MCF 10A (cell line): ENCODE results near the gene THEM4. TPM values are rescaled to one million over a fixed set of nuclear protein-coding genes. Genes with fewer than 3 reads are reported as not detected.
"Not testable (repeated sequence)": the region's sequence is repeated elsewhere in the genome, so short reads cannot be mapped to it uniquely, and the experiment has no call there.

Source experiments
- BruUV-seq: library from RNA; stranded (reverse); fragments of 400-500 nt; replicated peaks from 2 replicates; lab custom pipeline; 2021; lab: Mats Ljungman, UMichigan
- CTCF ChIA-PET: fragments of 300-600 bp; sonication (Branson Sonifier 250); formaldehyde crosslinking; extraction: SDS; loops from one replicate; lab custom pipeline; 2021; ENCODE audit warnings: antibody characterized with exemption, inconsistent platforms; lab: Yijun Ruan, JAX
- POLR2A ChIA-PET: fragments of 300-600, 350-650 bp; sonication (Branson Sonifier 250); formaldehyde crosslinking; extraction: SDS; loops from one replicate; lab custom pipeline; 2020; ENCODE audit warnings: antibody characterized with exemption, inconsistent platforms; lab: Yijun Ruan, JAX
- DNase-seq: peaks from one replicate; pipeline ENCODE4 v3.0.0-alpha.2; 2018; ENCODE audit not compliant: unreplicated experiment
- H3K27ac Mint-ChIP-seq: one replicate; pipeline ENCODE4 v1.8.0; 2022; ENCODE audit warnings: mild to moderate bottlenecking, low read depth, mixed read lengths; ENCODE audit not compliant: unreplicated experiment
- H3K27me3 Mint-ChIP-seq: one replicate; pipeline ENCODE4 v1.8.0; 2022; ENCODE audit warnings: mixed read lengths; ENCODE audit not compliant: insufficient read depth, unreplicated experiment
- H3K36me3 Mint-ChIP-seq: one replicate; pipeline ENCODE4 v1.8.0; 2022; ENCODE audit warnings: mild to moderate bottlenecking, moderate library complexity, mixed read lengths; ENCODE audit not compliant: insufficient read depth, unreplicated experiment
- H3K4me1 Mint-ChIP-seq: one replicate; pipeline ENCODE4 v1.8.0; 2022; ENCODE audit warnings: mixed read lengths; ENCODE audit not compliant: insufficient read depth, unreplicated experiment
- H3K4me3 Mint-ChIP-seq: one replicate; pipeline ENCODE4 v1.8.0; 2022; ENCODE audit warnings: mild to moderate bottlenecking, moderate library complexity, mixed read lengths; ENCODE audit not compliant: unreplicated experiment
- H3K9me3 Mint-ChIP-seq: one replicate; pipeline ENCODE4 v1.8.0; 2022; ENCODE audit warnings: mixed read lengths; ENCODE audit not compliant: unreplicated experiment
- intact Hi-C: fragments of 100-400 bp; cut with micrococcal nuclease; formaldehyde crosslinking; loops from 2 replicates; pipeline ENCODE4 v1.14.1; 2022
- total RNA-seq: library from RNA; stranded (reverse); gene quantifications from 2 replicates; pipeline ENCODE4 v1.2.3, GENCODE V29; 2022
- TF ChIP-seq, protein P1 (sequence below): fragments of 200-600 bp; IDR thresholded peaks from one replicate; pipeline ENCODE4 v1.8.0; 2022; ENCODE audit warnings: antibody characterized with exemption, mild to moderate bottlenecking; ENCODE audit not compliant: unreplicated experiment

THEM4 gene
- total RNA-seq, 1 experiment from 2014 or later = 29.1 TPM

DNA sequence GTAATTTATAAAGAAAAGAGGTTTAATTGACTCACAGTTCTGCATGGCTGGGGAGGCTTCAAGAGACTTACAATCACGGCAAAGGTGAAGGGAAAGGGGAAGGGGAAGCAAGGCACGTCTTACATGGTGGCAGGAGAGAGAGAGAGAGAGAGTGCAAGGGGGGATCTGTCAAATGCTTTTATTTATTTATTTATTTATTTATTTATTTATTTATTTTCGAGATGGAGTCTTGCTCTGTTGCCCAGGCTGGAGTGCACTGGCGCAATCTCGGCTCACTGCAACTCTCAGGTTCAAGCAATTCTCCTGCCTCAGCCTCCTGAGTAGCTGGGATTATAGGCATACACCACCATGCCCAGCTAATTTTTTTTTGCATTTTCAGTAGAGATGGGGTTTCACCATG, 26.4 kb downstream of the THEM4 start:
- intact Hi-C loops, H3K27ac Mint-ChIP-seq: not testable (repeated sequence)

DNA sequence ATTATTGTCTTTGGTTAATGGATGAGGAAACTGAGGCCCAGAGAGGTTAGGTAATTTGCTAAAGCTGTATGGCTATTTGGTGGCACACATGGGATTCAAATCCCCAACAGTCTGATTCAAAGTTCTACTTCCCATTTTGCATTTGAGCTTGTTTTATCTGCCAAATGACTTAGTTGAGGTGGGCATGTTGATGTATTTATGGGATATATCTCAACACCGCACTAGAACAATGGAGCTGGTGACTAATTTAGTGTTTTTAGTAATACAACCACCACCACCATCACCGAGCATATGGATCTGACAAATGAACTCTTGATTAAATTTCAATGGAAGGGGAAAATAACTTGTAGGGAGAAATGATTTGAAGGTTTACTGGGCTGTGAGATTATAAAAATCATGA, 26.8 kb downstream of the THEM4 start:
- TF ChIP-seq, protein P1, sequence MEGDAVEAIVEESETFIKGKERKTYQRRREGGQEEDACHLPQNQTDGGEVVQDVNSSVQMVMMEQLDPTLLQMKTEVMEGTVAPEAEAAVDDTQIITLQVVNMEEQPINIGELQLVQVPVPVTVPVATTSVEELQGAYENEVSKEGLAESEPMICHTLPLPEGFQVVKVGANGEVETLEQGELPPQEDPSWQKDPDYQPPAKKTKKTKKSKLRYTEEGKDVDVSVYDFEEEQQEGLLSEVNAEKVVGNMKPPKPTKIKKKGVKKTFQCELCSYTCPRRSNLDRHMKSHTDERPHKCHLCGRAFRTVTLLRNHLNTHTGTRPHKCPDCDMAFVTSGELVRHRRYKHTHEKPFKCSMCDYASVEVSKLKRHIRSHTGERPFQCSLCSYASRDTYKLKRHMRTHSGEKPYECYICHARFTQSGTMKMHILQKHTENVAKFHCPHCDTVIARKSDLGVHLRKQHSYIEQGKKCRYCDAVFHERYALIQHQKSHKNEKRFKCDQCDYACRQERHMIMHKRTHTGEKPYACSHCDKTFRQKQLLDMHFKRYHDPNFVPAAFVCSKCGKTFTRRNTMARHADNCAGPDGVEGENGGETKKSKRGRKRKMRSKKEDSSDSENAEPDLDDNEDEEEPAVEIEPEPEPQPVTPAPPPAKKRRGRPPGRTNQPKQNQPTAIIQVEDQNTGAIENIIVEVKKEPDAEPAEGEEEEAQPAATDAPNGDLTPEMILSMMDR = no peak
- no peak for DNase-seq
- Mint-ChIP-seq H3K4me3 (no peak overlapping the region), H3K9me3 (no peaks in the 10 kb centered on the region), H3K27ac (no peak overlapping the region), H3K4me1 (peaks cover 15% of the 10 kb centered on the region), H3K36me3 (peaks cover 13% of the 10 kb centered on the region), H3K27me3 (no peaks in the 10 kb centered on the region)
- no TSS peak for BruUV-seq
- intact Hi-C loops = no loop called here
- CTCF ChIA-PET = interaction anchor here (0.7 to 2.6 kb wide), 12 partner anchors 9 to 148 kb away, joined by 3 to 13 read pairs (median 3); no protein-coding TSS in a partner anchor
- POLR2A ChIA-PET = interaction anchor here (0.8 to 1.8 kb wide), 5 partner anchors 21 to 34 kb away, joined by 3 to 9 read pairs (median 4); partner anchors contain the start of gene THEM4

More for the DNA sequence above, 26.4 kb downstream of the THEM4 start:
- BruUV-seq, H3K9me3 Mint-ChIP-seq, H3K27me3 Mint-ChIP-seq, H3K4me3 Mint-ChIP-seq, DNase-seq: not testable (repeated sequence)
- POLR2A ChIA-PET = interaction anchor here (1.3 kb wide), 1 partner anchor 27 kb away, joined by 4 read pairs; no protein-coding TSS in a partner anchor
- Mint-ChIP-seq H3K4me1 (peaks cover 20% of the 10 kb centered on the region), H3K36me3 (peaks cover 16% of the 10 kb centered on the region)
- CTCF ChIA-PET = interaction anchor here (0.9 to 2.6 kb wide), 7 partner anchors 8 to 148 kb away, joined by 3 to 9 read pairs (median 3); no protein-coding TSS in a partner anchor

DNA sequence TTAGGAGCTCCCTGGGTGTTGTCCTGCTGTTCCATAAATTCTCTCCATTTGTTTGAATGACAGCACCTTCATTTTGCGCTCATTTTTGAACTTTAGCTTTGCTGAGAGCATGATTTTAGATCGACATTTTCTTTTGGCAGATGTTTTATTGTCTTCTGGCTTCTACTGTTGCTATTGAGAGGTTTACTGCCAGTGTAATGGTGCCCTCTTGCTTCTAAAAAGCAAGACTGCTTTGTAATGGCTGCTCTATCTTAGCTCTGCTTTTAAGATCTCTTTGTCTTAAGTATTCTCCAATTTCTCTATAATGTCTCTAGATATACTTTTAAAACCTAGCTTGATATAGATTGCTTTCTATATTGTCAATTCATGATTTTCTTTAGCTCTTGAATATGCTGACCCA, 27.8 kb downstream of the THEM4 start:
- CTCF ChIA-PET = interaction anchor here (0.6 to 2.6 kb wide), 17 partner anchors 9 to 1713 kb away, joined by 3 to 13 read pairs (median 3); no protein-coding TSS in a partner anchor
- POLR2A ChIA-PET = interaction anchor here (0.7 to 1.8 kb wide), 8 partner anchors 10 to 270 kb away, joined by 3 to 9 read pairs (median 4); partner anchors contain the start of gene THEM4
- Mint-ChIP-seq H3K4me1 (peaks cover 5% of the 10 kb centered on the region), H3K27me3 (no peaks in the 10 kb centered on the region), H3K27ac (no peak overlapping the region), H3K36me3 (peaks cover 13% of the 10 kb centered on the region), H3K9me3 (no peaks in the 10 kb centered on the region), H3K4me3 (no peak overlapping the region)
- TF ChIP-seq, protein P1 = peak; percentile 6
- peak; percentile 30 for DNase-seq
- intact Hi-C loops = no loop called here
- BruUV-seq = no TSS peak

DNA sequence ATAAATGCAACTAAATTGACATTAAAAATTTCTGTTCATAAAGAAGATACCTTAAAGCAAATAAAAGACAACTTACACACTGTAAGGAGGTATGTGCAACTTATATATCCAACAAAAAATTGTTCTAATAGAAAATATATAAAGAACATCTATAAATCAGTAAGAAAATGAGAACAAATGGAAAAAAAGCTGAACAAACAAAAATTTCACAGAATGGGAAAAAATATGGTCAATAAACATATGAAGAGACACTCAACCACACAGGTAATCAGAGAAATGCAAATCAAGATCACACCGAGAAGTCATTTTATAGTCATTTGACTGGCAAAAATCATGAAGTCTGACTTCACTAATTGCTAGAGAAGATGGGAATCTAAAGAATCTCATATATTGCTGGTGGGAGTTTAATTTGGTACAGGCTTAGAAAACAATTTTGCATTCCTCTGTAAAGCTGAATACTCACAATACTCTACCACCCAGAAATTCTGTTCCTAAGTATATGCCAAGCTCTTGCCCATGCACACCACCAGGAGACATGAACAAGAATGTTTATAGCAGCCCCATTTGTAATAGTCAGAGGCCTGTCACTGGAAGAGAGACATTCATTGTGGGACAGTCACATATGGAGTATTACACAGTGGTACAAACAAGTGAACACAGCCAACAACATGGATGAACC, 33.8 kb downstream of the THEM4 start:
- no TSS peak for BruUV-seq
- CTCF ChIA-PET = interaction anchor here (0.7 to 2.1 kb wide), 3 partner anchors 39 to 583 kb away, joined by 3 to 5 read pairs (median 4); no protein-coding TSS in a partner anchor
- intact Hi-C loops = no loop called here
- Mint-ChIP-seq H3K27ac (no peak overlapping the region), H3K27me3 (no peaks in the 10 kb centered on the region), H3K36me3 (peaks cover 38% of the 10 kb centered on the region), H3K4me3 (no peak overlapping the region), H3K9me3 (no peaks in the 10 kb centered on the region), H3K4me1 (no peaks in the 10 kb centered on the region)
- POLR2A ChIA-PET = interaction anchor here (0.5 to 2.7 kb wide), 3 partner anchors 11 to 394 kb away, joined by 3 to 10 read pairs (median 4); no protein-coding TSS in a partner anchor
- TF ChIP-seq, protein P1 = no peak
- DNase-seq = no peak

DNA sequence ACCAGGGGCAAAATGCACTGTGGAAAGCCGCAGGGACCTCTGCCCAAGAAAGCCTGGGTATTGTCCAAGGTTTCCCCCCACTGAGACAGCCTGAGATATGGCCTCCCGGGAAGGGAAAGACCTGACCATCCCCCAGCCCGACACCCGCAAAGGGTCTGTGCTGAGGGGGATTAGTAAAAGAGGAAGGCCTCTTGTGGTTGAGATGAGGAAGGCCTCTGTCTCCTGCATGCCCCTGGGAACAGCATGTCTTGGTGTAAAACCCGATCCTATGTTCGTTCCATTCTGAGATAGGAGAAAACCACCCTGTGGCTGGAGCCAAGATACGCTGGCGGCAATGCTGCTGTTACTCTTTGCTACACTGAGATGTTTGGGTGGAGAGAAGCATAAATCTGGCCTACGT, 36.5 kb downstream of the THEM4 start:
- H3K4me3 Mint-ChIP-seq, intact Hi-C loops, DNase-seq, POLR2A ChIA-PET, BruUV-seq, H3K4me1 Mint-ChIP-seq, H3K27me3 Mint-ChIP-seq, H3K9me3 Mint-ChIP-seq, H3K27ac Mint-ChIP-seq: not testable (repeated sequence)
- CTCF ChIA-PET = interaction anchor here (1.0 to 1.4 kb wide), 2 partner anchors 36 to 572 kb away, joined by 3 to 4 read pairs; no protein-coding TSS in a partner anchor
- peaks cover 31% of the 10 kb centered on the region for H3K36me3 Mint-ChIP-seq
